ENCODE data around the gene CAMSAP2.

CAMSAP2 gene

DNA sequence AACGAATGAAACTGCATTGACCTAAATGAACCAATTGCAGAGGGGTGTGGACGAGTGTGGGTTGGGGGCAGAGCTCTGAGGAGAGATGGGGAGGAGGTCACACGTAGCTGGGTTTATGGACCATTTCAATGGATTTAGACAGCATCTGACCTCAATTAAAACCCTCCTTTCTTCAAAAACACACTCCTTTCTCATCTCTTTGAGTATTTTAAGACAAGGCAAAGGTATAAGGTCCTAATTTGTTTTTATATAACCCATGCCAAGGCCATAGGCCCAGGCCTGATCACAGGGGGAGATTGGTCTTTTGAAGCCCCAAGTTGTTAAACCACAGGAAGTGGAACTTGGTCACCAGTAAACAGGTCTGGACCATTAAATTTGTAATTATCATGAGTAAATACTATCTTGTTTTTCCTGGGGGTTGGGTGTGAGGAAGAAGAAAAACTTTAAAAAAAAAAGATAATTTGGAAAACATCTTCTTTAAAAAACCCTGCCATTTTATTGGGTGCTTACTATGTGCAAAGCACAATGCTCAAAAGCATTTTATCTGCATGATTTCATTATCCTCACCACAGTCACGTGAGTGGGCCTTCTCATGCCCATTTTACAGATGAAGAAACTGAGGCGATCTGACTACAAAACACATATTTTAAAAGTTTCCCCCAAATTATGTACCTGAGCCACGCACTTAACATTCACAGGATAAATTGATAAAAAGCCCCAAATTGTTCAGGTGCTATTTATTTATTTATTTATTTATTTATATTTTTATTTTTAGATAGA is 147.1 kb downstream of the CAMSAP2 start:
- no peak for FAIRE-seq

DNA sequence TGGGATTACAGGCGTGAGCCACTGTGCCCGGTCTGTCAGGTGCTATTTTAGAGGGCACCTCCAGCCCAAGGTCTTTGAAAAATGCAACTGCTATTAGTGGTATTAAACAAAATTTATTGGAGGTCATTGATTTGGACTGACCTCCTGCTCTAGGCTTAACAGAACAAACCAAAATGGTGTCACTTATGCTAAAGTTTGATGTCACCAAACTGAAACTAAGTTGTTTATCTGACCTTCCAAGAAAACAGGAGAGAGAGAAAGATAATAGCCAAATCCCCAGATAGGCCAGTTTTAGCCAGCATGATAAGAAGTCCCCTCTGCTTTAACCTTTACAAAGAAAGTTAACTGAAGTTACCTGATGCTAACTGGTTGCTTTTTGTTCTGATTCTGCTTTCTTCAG is 147.9 kb downstream of the CAMSAP2 start:
- FAIRE-seq, result no peak

DNA sequence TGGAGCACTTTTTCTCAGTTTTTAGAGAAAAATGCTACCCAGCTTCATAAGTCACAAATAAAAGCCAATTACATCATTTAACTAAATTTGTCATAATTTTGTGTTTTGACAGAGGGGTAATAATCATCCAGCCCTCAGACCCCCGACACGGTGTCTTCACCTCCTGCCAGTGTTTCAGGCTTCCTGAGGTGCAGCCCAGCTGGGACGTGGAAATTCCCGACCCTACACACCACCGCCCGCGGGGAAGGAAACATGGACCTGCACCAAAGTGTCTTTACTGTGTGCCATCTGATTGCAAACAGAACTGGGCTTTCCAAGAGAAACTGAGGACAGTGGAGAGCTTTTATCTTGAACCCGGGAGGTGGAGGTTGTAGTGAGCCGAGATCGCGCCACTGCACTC is 148.3 kb downstream of the CAMSAP2 start:
- no peak for FAIRE-seq

DNA sequence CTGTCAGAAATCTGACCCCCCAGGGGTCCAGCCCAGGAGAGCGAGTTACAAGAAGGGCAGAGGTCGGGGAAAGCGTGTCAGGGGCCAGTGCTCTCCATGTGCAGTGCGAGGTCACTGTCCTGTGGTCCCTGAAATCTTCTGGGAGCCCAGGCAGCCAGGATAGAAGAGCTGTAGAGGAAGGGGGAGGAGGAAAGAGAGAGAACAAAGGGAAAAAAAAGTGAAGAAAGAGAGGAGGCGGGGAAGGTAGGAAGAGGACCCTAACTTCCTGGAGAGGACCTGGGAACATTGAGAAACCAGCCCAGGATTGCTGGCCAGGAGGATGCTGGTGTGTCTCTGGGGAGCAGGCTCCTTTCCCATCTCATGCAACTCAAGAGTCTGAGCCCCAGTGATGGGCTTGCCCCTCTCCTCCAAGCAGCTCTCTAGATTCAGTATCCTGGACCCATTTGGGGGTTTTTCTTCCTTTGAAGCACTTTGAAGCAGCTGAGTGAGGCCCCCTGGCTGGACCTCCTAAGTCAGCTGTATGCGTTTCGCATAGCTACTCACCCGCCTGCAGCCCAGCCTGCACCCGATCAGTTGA is 149.2 kb downstream of the CAMSAP2 start:
- no peak for FAIRE-seq

DNA sequence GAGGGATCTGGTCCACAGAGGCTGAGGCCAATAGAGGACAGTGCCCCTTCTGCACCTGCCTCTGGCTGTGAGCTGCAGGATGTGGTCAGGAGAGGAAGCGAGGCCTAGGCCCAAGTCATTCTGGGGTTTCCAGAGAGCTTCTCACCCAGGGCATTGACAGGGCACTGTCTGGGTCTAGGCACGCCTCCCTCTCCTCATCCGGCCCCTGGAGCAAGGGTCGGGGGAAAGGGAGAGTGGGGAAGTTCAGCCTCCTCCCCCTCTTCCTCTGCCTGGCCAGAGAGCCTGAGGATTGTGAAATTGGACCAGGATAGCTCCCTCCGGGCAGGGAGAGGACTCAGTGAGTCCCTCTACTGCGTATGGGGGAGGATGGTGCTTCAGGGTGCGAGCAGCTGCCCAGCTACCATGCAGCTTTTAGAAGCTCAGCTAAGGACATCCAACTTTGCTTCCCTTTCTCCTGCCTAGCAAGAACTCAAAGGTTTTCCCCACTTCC is 149.7 kb downstream of the CAMSAP2 start:
- no peak for FAIRE-seq

DNA sequence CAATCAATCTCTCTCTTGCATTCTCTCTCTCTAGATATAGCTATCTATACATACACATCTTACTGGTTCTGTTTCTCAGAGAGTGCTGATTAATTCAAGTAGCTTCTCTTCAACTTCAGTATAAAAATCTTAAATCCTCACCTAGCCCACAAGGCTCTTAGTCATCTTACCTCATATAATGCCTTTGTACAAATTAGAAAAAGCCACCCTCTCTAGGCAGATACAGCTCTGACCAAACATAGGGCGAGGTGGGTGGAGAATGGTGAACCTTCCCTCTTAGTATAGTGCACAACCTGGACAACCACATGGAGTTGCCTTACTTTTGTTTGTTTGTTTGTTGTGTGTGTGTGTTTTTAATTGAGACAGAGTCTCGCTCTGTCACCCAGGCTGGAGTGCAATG is 150.9 kb downstream of the CAMSAP2 start:
- no peak for FAIRE-seq

DNA sequence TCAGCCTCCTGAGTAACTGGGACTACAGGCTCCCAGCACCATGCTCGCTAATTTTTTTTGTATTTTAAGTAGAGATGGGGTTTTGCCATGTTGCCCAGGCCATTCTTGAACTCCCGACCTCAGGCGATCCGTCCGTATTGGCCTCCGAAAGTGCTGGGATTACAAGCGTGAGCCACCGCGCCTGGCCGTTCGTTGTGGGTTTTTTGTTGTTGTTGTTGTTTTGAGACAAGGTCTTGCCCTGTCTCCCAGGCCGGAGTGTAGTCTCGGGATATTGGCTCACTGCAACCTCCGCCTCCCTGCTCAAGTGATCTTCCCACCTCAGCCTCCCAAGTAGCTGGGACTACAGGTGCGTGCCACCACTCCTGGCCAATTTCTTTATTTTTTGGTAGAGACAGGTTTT is 151.3 kb downstream of the CAMSAP2 start:
- FAIRE-seq, result no peak

DNA sequence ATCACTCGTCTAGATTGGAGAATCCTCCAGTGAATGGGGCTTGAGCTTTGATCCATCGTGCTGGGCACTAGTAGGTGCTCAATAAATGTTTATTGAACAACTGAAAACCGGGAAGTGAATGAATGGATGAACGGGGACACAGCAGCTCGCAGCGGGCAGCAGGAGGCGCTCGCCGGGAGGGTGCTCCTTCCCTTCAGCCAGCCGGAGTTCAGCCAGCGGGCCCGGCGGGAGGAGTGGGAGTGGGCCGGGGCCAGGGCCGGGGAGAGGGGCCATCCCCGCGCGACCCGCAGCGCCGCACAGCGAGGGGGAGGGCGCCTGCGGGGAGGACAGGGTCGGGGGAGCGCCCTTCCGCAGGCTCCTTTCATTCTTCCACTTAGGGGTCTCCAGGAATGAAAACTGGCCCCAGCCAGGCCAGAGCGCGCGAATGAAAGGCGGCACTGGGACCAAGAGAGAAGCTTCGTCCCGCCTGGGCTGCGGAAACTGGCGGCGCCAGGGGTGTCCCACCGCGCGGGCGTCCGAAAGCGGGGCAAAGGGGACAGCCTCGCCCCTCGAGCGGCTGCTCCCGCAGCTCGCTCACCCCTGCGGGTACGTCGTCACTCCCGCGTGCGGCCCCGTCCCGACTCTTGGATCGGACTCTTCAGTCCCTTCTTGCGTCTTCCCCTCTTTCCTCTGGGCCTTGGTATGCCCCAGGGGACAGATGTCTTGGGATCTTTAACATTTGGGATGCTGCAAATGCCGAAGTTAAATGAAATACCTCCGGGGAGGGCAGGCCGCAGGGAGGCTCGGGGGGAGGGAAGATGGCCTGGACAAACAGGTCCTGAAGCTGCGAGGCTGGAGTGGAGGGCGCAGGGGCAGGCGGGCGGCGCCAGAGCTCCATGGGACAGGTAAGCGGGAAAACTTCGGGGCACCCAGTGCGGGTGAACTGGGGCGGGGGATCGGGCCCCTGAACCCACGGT is 152.4 kb downstream of the CAMSAP2 start:
- FAIRE-seq, result no peak

DNA sequence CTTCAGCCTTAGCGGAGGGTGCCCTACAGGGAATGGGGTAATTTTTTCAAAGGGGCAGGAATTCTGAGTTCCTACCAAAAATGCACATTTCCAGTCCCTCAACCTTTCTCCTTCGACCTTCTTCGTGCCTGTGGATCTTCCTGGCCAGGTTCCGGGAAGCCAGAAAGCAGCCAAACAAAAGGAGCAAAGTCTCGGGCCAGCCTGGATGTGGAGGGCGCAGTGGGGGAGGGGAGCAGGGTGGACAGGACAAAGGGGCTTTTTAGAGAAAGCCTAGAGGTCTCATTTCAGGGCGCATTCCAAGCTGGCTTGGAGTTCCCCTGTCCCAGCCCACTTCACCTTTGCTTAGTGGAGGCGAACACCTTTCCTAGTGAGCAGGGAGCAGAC is 153.1 kb downstream of the CAMSAP2 start:
- FAIRE-seq, result no peak

DNA sequence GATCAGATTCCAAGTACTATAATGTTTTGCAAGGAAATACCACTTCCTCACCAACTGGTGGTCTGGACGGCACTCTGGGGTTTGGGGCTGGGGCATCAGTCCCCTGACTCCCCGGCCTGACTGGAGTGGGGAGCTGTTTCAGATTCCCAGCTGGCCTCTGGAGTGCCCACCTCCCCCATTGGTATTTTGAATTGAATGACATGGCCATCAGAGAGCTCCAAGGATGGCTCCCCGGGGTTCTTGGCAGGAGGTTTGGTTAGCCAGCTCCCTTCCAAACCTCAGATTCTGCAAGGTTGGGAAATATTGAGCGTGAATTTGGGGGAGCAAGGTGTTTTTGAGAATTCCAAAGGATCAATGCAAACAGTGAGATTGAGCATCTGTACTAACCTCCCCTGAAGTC is 153.9 kb downstream of the CAMSAP2 start:
- no peak for FAIRE-seq

DNA sequence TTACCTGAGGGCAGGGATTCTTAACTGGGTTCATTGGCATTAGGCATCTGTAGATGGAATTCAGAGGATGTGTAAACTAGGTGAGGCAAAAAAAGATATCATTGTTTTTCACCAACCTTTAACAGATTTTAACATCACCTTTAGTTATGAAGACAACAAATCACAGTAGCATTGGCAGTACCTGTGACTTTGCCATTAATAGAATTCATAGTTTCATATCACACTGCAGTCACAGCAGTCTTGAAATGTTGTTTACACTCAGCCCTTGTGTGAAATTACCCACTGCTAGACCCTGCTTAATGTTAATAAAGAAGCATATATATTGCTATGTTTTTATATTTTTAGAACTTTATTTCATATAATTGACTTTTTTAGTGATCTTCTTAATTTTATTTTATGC is 154.3 kb downstream of the CAMSAP2 start:
- FAIRE-seq, result no peak

DNA sequence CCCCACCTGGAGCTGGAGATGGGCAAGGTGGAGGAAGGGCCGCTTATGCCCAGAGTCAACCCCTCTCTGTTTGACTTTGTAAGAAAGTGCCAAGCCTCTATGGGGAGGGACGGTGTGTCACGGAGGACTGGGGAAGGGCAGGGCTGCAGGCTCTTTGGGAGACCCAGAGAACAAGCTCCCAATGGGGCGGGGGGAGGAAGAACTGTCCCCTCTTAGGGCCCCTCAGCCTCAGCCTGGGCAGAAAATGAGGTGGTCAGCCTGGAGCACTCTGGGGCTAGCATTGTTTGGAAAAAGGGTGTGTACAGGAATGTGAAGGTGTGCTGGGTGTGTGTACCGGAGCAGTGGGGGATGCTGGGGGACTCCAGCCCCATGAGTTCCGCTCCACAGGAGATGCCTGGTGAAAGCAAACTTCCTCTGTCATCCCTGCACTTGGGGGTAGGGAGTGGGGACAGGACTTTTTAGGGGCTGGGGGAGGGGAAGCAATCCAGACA is 154.8 kb downstream of the CAMSAP2 start:
- no peak for FAIRE-seq

DNA sequence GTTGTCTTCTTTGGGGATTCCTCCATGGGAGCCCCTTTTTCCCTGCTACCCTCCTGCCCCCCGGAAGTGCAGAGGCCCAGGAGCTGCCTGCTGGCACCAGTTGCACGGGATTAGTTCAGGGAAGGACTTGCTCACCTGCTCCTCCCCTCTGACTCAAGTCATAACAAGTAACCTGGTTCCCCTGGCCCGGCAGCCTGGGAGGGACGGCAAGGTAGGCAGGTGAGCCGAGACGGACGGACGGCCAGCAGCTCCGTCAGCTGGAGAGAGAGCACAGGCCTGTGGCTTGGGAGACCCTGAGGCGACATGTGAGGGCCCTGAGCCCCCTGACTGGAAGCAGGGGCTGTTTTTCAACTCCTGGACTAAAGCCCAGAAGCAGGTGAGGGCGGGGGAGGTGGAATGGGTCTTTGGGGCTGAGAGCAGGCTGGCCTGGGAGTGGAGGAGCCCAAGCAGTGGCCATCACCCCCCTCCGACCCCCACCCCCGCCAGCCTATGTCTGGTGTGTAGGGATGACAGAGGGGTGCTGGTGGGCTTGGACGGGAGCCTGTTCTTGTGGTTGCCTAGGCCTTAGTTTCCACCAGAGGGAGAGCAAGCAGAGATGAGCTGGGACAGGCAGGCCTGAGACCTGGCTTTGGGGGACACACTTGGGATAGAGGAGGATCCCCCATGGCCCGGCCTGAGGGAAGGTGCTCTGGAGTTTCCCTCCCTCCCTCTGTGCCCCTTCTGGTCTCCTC is 156.2 kb downstream of the CAMSAP2 start, which contains the start of gene INAVA:
TSS of gene INAVA (plus strand) at position 189 of the 731 bp plus-strand sequence. CDS start 3,501 bp downstream, outside the sequence.
- no peak for FAIRE-seq

DNA sequence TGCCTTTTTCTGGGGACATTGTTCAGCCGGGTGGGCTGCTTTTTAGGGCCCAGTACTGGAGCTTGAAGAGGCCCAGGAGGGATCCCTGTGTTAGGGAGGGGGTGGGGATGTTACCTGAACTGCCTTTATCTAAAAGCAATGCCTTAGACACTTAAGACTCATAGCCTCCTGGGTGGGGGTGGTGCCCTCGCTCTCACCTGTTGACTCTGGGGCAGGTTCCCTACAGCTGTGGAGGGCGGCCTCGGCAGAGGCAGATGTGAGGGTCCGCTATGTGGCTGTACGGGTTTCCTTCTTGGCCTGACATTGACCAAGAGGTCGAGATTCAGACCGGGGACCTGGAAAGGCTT is 156.7 kb downstream of the CAMSAP2 start:
- no peak for FAIRE-seq

DNA sequence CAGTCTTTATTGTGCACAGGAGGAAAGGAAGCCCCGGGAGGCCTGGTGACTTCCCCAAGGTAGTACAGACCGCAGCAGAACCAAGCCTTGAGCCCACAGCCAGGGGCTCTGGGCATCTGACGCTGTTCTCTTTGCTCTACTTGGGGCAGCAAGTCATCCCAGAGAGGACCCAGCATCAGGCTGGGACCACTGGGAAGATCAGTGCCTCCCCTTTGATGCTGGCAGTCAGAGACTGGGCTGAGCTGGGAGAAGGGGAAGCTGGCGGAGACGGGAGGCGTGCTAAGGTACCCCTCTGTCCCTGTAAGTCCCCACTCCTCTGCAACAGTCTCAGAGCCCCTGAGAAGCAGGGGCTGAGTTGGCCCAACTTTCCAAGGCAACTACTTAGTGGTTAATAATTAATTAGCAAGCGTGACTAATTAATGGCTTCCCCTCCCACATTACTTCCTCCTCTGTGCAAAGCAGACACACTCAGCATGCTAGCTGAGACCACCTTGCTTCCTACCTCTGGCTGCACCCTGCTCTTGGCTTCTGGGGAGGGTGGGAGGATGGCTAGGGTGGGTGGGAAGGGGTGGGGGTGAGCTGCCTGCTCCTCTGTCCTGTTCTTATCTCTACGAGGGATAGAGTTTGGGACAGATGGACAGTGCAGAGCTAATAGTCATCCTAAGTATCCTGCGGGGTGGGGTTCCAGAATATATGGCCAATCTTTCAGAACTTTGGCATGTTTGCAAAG is 157.3 kb downstream of the CAMSAP2 start:
- no peak for FAIRE-seq

DNA sequence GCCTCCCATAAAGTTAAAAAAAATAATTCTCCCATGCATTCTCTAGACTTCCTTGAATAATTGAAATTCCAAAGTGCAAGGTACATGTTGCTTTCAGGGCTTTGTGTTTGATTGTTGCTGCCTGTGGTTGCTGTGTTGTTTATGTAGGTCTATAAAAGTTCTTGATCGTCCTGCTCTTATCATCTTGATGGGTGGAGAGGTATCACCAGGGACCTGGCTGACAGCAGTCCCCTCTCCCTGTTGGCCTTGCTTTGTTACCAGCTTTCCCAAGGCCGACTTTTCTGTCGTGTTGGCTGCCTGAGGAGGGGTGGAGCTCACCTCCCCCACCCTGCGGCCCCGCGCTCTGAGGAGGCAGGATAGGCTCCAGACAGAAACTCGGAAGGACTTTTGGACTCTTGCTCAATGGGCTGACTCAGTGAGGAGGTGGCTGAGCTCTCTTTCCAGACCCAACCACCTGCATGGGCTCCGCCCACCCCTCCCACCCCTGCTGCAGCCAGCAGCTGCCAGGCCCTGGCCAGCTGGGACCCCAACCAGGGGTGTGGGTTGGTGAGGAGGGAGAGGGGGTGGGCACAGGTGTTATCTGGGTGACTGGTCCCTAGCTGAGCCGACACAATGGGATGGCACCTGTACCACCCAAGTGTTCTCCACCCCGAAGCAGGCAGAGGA is 158.0 kb downstream of the CAMSAP2 start:
- FAIRE-seq, result no peak

DNA sequence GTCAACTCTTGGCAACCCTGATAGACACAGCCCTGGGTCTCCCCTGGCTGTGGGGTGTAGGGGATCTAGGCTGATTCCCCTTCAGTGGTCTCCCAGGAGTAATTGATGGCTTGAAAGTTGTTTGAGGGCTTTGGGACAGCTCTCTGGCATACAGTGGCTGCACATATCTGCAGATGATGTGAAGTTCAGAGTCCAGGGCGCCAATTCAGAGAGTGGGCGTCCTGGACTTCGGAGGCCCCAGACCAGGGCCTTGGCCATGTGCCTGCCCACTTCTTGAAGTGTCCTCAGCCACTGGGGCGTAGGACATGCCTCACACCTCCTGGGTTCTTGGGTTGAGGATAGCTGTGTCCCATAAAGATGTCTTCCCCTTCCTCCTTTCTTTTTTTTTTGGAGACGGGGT is 158.6 kb downstream of the CAMSAP2 start:
- FAIRE-seq, result no peak

DNA sequence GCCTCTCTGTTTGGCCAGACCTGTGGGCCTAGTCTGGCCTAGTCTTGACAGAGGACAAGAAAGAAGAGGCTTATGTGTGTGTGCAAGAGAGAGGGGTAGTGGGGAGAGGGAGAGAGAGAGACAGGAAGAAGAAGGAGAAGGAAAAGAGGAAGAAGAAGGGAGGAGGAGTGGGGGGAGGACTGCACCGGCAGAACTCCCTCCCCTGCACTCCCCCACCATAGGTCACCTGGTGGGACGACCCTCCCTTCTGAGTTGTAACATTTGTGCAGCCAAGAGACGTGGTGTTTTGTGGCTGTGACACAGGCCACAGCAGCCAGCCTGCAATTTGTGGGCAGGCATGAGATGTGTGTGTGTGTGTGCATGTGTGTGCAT is 160.3 kb downstream of the CAMSAP2 start:
- no peak for FAIRE-seq

DNA sequence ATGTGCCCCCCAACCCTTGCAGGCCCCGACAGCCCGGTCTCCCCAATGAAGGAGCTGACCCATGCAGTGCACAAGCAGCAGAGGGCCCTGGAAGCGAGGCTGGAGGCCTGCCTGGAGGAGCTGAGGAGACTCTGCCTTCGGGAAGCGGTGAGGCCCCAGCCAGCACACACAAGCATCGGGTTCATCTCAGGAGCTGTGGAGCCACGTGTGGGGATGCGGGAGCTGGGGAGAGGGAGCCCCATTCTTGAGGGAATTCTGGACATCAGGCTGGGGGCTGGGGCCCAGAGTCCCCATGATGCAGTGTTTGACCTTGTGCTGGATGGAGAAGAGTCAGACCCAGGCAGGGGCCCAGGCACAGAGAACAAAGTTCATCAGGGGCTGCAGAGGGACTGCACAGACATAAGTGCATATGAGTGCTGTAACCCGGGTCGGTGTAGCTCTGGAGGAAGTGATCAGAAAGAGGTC is 160.8 kb downstream of the CAMSAP2 start:
- no peak for FAIRE-seq

DNA sequence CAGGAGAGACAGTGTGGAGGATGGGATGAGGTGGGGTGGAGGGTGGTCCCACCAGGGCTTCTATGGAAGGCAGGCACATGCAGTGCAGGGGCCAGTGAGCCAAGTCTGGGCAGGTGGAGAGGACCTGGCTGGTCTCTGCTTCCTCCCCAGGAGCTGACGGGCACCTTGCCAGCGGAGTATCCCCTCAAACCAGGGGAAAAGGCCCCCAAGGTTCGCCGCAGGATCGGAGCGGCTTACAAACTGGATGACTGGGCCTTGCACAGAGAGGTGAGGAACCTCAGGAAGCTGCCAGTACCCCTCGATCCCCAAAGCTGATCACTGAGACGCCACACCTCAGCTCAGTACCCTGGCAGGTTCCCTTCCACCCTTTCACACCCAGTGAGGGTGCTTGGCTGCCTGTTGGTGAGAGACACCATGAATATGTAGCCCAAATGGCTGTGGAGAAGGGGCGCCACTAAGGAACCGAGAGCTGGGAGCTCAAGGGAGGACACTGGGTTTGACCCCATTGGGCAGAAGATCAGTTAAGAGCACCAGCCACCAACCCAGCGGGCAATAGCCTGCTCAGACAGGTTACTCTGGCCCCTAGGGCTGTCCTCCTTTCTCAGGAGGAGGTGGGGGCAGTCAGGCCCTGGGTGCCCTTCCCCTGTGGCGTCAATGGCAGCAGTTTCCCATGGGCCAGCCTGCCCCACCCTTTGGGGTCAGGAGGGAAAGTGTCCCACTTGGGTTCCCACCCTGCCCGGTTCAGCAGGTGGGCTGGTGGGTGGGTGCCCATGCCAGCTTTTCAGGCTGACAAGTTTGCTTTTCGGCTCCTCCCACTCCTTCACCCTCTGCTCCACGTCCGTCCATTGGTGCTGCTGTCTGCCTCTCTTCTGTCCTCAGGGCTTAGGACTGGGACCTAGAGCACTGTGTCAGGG is 161.5 kb downstream of the CAMSAP2 start:
- no peak for FAIRE-seq

Measured in A204.1 (cell line).